Central memory CD8-positive, alpha-beta T cell (primary cell): ENCODE results near the gene DRG2.

Experiments
- ATAC-seq: fragments of 150-1000 bp; cut with Tn5 transposase; replicated peaks from 2 replicates; pipeline ENCODE4 v1.10.0; 2022; ENCODE audit warnings: mild to moderate bottlenecking, moderate FRiP score, moderate number of reproducible peaks; ENCODE audit not compliant: poor library complexity, severe bottlenecking; ENCODE audit errors: extremely low read depth
- DNase-seq, 2 donors: peaks; one replicate each; pipeline ENCODE4 v3.0.0; 2021; ENCODE audit warnings: low spot score in 2 of 2
- H3K27ac Mint-ChIP-seq: one replicate; pipeline ENCODE4 v1.8.0; 2022; ENCODE audit warnings: low read depth, mild to moderate bottlenecking, moderate library complexity, mixed read lengths
- H3K27me3 Mint-ChIP-seq: one replicate; pipeline ENCODE4 v1.8.0; 2022; ENCODE audit warnings: mixed read lengths
- H3K36me3 Mint-ChIP-seq: one replicate; pipeline ENCODE4 v1.8.0; 2022; ENCODE audit warnings: mild to moderate bottlenecking, moderate library complexity, mixed read lengths; ENCODE audit not compliant: insufficient read depth
- H3K4me1 Mint-ChIP-seq: one replicate; pipeline ENCODE4 v1.8.0; 2022; ENCODE audit warnings: mixed read lengths
- H3K4me3 Mint-ChIP-seq: one replicate; pipeline ENCODE4 v1.8.0; 2022; ENCODE audit warnings: mild to moderate bottlenecking, moderate library complexity, mixed read lengths
- H3K9me3 Mint-ChIP-seq: one replicate; pipeline ENCODE4 v1.8.0; 2022; ENCODE audit warnings: mixed read lengths

The DRG2 gene

GRCh38 chr17:18109935-18110485 lies 22.3 kb downstream of the DRG2 start:
- no peaks in the 10 kb centered on the region for H3K27me3 Mint-ChIP-seq
- H3K4me3 Mint-ChIP-seq = no peak overlapping the region
- H3K36me3 Mint-ChIP-seq = peaks cover 5% of the 10 kb centered on the region
- H3K9me3 Mint-ChIP-seq = no peaks in the 10 kb centered on the region
- no peak for DNase-seq
- ATAC-seq = no peak
- peaks cover 4% of the 10 kb centered on the region for H3K4me1 Mint-ChIP-seq
- no peak overlapping the region for H3K27ac Mint-ChIP-seq

- no peak overlapping the region for H3K4me3 Mint-ChIP-seq
- no peaks in the 10 kb centered on the region for H3K27me3 Mint-ChIP-seq
- ATAC-seq = no peak
- no peak overlapping the region for H3K27ac Mint-ChIP-seq
- H3K36me3 Mint-ChIP-seq = peaks cover 5% of the 10 kb centered on the region
- DNase-seq = no peak
- no peaks in the 10 kb centered on the region for H3K9me3 Mint-ChIP-seq
- H3K4me1 Mint-ChIP-seq = peaks cover 4% of the 10 kb centered on the region
Observed at GRCh38 chr17:18110636-18111145, 22.9 kb downstream of the DRG2 start.

- DNase-seq = no peak
- Mint-ChIP-seq H3K27me3 (no peaks in the 10 kb centered on the region), H3K27ac (no peak overlapping the region), H3K9me3 (no peaks in the 10 kb centered on the region), H3K4me1 (peaks cover 4% of the 10 kb centered on the region), H3K36me3 (peaks cover 4% of the 10 kb centered on the region), H3K4me3 (no peak overlapping the region)
- ATAC-seq = no peak
Observed at GRCh38 chr17:18111330-18111971, 23.7 kb downstream of the DRG2 start.

DNA sequence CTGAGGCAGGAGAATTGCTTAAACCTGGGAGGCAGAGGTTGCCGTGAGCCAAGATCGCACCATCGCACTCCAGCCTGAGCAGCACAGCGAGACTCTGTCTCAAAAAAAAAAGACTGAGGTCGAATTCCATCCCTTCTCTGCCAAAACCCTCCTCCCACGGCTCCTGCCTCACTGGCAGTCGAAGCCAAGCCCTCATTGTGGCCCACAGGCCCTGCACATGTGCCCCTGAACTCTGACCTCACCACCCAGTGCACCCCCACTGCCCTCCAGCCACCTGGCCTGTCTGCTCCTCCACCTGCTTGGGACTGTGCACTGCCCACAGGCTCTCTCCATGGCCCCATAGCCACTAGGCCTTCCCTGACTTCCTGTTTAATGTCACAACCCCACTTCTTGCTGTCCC lies 27.8 kb downstream of the DRG2 start:
- Mint-ChIP-seq H3K9me3 (peaks cover 5% of the 10 kb centered on the region), H3K36me3 (peaks cover 4% of the 10 kb centered on the region), H3K27ac (no peak overlapping the region), H3K27me3 (no peaks in the 10 kb centered on the region), H3K4me1 (no peaks in the 10 kb centered on the region), H3K4me3 (no peak overlapping the region)
- ATAC-seq (no peak), DNase-seq (no peak)

GRCh38 chr17:18116078-18116477 lies 28.3 kb downstream of the DRG2 start:
- peaks cover 4% of the 10 kb centered on the region for H3K36me3 Mint-ChIP-seq

GRCh38 chr17:18117533-18117932 lies 29.8 kb downstream of the DRG2 start:
- no peak for ATAC-seq
- DNase-seq = no peak

More at GRCh38 chr17:18116078-18116477, 28.3 kb downstream of the DRG2 start:
- DNase-seq = no peak
- H3K4me3 Mint-ChIP-seq = no peak overlapping the region
- ATAC-seq = no peak
- H3K4me1 Mint-ChIP-seq = no peaks in the 10 kb centered on the region
- no peak overlapping the region for H3K27ac Mint-ChIP-seq
- peaks cover 5% of the 10 kb centered on the region for H3K9me3 Mint-ChIP-seq
- H3K27me3 Mint-ChIP-seq = no peaks in the 10 kb centered on the region

DNA sequence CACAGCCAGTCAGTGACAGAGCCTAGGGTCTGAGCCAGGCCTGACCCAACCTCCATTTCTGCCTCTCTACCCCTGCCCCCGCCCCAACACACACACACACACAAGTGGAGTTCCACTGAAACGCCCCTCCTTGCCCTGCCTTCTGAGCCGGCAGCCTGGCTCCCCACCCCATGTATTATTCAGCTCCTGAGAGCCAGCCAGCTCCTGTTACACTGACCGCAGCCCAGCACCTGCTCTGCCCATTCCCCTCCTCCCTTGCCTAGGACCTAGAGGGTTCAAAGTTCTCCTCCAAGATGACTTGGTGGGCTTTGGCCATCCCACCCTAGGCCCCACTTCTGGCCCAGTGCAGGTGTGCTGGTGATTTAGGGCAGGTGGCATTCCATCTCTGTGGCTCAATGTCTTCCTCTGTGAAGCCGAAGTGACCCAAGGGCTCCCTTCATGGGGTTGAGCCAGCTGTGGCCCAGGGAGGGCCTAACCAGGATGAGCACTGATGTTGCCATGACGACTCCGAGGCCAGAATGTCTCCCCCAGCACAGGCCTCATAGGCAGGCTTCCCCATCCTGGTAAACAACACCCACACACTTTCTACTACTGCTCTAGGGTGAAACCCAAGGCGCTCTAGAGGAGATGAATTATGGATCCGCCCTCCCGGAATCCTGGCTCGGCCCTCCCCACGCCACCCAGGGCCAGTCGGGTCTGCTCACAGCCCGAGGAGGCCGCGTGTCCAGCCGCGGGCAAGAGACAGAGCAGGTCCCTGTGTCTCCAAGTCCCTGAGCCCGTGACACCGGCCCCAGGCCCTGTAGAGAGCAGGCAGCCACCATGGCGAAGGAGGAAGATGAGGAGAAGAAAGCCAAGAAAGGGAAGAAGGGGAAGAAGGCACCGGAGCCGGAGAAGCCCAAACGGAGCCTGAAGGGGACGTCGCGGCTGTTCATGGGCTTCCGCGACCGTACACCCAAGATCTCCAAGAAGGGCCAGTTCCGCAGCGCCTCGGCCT lies 30.5 kb downstream of the DRG2 start:
- DNase-seq = no peak
- no peaks in the 10 kb centered on the region for H3K4me1 Mint-ChIP-seq
- H3K9me3 Mint-ChIP-seq = peaks cover 5% of the 10 kb centered on the region

More at GRCh38 chr17:18117533-18117932, 29.8 kb downstream of the DRG2 start:
- H3K27me3 Mint-ChIP-seq = no peaks in the 10 kb centered on the region
- no peaks in the 10 kb centered on the region for H3K4me1 Mint-ChIP-seq
- no peak overlapping the region for H3K4me3 Mint-ChIP-seq
- H3K9me3 Mint-ChIP-seq = peaks cover 5% of the 10 kb centered on the region
- peaks cover 4% of the 10 kb centered on the region for H3K36me3 Mint-ChIP-seq
- H3K27ac Mint-ChIP-seq = no peak overlapping the region

DNA sequence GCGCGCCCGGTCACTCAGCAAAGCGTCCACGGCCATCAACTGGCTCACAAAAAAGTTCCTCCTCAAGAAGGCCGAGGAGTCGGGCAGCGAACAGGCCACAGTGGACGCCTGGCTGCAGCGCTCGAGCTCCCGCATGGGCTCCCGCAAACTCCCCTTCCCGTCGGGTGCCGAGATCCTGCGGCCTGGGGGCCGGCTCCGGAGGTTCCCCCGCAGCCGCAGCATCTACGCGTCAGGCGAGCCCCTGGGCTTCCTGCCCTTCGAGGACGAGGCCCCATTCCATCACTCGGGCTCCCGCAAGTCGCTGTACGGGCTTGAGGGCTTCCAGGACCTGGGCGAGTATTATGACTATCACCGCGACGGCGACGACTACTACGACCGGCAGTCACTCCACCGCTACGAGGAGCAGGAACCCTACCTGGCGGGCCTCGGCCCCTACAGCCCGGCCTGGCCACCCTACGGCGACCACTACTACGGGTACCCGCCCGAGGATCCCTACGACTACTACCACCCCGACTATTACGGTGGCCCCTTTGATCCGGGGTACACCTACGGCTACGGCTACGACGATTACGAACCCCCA lies 31.5 kb downstream of the DRG2 start:
- ATAC-seq = no peak
- peaks cover 4% of the 10 kb centered on the region for H3K36me3 Mint-ChIP-seq

More for the DNA sequence above, 30.5 kb downstream of the DRG2 start:
- ATAC-seq = no peak
- H3K27ac Mint-ChIP-seq = no peak overlapping the region
- H3K27me3 Mint-ChIP-seq = no peaks in the 10 kb centered on the region
- H3K36me3 Mint-ChIP-seq = peaks cover 4% of the 10 kb centered on the region
- no peak overlapping the region for H3K4me3 Mint-ChIP-seq

DNA sequence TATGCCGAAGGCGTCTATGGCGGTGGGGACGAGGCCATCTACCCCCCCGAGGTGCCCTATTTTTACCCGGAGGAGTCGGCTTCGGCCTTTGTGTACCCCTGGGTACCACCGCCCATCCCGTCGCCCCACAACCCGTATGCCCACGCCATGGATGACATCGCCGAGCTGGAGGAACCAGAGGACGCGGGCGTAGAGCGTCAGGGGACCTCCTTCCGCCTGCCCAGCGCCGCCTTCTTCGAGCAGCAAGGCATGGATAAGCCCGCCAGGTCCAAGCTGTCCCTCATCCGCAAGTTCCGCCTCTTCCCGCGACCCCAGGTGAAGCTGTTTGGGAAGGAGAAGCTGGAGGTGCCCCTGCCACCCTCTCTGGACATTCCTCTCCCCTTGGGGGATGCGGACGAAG lies 32.2 kb downstream of the DRG2 start:
- no peaks in the 10 kb centered on the region for H3K27me3 Mint-ChIP-seq
- no peak for ATAC-seq
- DNase-seq = no peak
- H3K4me3 Mint-ChIP-seq = no peak overlapping the region
- H3K27ac Mint-ChIP-seq = no peak overlapping the region
- H3K9me3 Mint-ChIP-seq = peaks cover 5% of the 10 kb centered on the region
- no peaks in the 10 kb centered on the region for H3K4me1 Mint-ChIP-seq
- peaks cover 2% of the 10 kb centered on the region for H3K36me3 Mint-ChIP-seq

More for the DNA sequence above, 31.5 kb downstream of the DRG2 start:
- H3K27me3 Mint-ChIP-seq = no peaks in the 10 kb centered on the region
- H3K4me3 Mint-ChIP-seq = no peak overlapping the region
- H3K4me1 Mint-ChIP-seq = no peaks in the 10 kb centered on the region
- no peak overlapping the region for H3K27ac Mint-ChIP-seq
- DNase-seq = no peak
- peaks cover 5% of the 10 kb centered on the region for H3K9me3 Mint-ChIP-seq

- Mint-ChIP-seq H3K27me3 (no peaks in the 10 kb centered on the region), H3K9me3 (peaks cover 5% of the 10 kb centered on the region), H3K4me3 (no peak overlapping the region), H3K36me3 (peaks cover 1% of the 10 kb centered on the region), H3K27ac (no peak overlapping the region), H3K4me1 (no peaks in the 10 kb centered on the region)
- DNase-seq (no peak), ATAC-seq (no peak)
Observed at GRCh38 chr17:18120461-18121017, 32.8 kb downstream of the DRG2 start.

- no peaks in the 10 kb centered on the region for H3K27me3 Mint-ChIP-seq
- H3K4me3 Mint-ChIP-seq = no peak overlapping the region
Observed at GRCh38 chr17:18121144-18121910, 33.6 kb downstream of the DRG2 start.

More at GRCh38 chr17:18121144-18121910, 33.6 kb downstream of the DRG2 start:
- ATAC-seq (no peak), DNase-seq (no peak)
- Mint-ChIP-seq H3K36me3 (peaks cover 1% of the 10 kb centered on the region), H3K9me3 (peaks cover 5% of the 10 kb centered on the region), H3K27ac (peak overlapping the region; percentile 13), H3K4me1 (no peaks in the 10 kb centered on the region)
